ENCODE measurements around the gene NCKAP1.

Gene NCKAP1

DNA sequence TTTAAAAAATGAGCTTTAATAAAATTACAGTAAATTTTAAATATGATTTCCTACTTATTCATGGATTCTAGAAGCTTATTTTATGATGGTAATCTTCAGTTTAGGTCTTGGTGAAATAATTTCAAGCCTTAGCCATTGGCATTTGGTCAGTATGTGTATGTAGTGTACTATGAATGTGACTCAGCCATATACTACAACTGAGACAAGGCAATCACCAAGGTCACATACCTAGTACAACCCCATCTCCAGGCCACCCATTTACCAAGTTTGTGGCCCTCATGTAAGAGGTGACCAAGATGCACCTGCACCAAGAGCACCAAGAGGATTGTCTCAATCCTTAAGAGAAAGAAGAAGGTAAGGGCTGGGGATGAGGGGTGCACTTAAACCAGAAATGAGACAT is 117.0 kb downstream of the NCKAP1 start:
- H3K4me3 ChIP-seq (ENCODE audit: low read length), result no peak overlapping the region
- no peak for DNase-seq
- no peak overlapping the region for H3K4me2 ChIP-seq (ENCODE audit: low read depth, low read length)
- no peaks in the 10 kb centered on the region for H3K9me3 ChIP-seq (replicated peaks; ENCODE audit: insufficient read depth, low read length)
- H3K27me3 ChIP-seq (replicated peaks; ENCODE audit: insufficient read depth, low read length), result no peaks in the 10 kb centered on the region
- TF ChIP-seq, protein P1, sequence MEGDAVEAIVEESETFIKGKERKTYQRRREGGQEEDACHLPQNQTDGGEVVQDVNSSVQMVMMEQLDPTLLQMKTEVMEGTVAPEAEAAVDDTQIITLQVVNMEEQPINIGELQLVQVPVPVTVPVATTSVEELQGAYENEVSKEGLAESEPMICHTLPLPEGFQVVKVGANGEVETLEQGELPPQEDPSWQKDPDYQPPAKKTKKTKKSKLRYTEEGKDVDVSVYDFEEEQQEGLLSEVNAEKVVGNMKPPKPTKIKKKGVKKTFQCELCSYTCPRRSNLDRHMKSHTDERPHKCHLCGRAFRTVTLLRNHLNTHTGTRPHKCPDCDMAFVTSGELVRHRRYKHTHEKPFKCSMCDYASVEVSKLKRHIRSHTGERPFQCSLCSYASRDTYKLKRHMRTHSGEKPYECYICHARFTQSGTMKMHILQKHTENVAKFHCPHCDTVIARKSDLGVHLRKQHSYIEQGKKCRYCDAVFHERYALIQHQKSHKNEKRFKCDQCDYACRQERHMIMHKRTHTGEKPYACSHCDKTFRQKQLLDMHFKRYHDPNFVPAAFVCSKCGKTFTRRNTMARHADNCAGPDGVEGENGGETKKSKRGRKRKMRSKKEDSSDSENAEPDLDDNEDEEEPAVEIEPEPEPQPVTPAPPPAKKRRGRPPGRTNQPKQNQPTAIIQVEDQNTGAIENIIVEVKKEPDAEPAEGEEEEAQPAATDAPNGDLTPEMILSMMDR (IDR thresholded peaks at IDR 0.05; ENCODE audit: low read length), result no peak
- no peak for TF ChIP-seq EZH2 (optimal IDR thresholded peaks at IDR 0.05; ENCODE audit: low read depth, low read length)
- TF ChIP-seq EZH2phosphoT487 (IDR thresholded peaks at IDR 0.05; ENCODE audit: low read length), result no peak
- H3K4me1 ChIP-seq (ENCODE audit: low read length), result no peaks in the 10 kb centered on the region
- no peak overlapping the region for H3K9ac ChIP-seq (ENCODE audit: low read length)
- no peaks in the 10 kb centered on the region for H3K36me3 ChIP-seq (replicated peaks; ENCODE audit: insufficient read depth, low read length)
- H2AFZ ChIP-seq (ENCODE audit: low read length), result no peak overlapping the region
- H3F3A ChIP-seq (ENCODE audit: insufficient read depth, low read length), result no peaks in the 10 kb centered on the region
- H3K9me2 ChIP-seq (replicated peaks; ENCODE audit: insufficient read depth, low read length), result no peaks in the 10 kb centered on the region
- no peaks in the 10 kb centered on the region for H3K79me2 ChIP-seq (ENCODE audit: low read length)
- H4K20me1 ChIP-seq (ENCODE audit: insufficient read depth, low read length), result no peaks in the 10 kb centered on the region
- no peak overlapping the region for H3K27ac ChIP-seq (ENCODE audit: low read length)

DNA sequence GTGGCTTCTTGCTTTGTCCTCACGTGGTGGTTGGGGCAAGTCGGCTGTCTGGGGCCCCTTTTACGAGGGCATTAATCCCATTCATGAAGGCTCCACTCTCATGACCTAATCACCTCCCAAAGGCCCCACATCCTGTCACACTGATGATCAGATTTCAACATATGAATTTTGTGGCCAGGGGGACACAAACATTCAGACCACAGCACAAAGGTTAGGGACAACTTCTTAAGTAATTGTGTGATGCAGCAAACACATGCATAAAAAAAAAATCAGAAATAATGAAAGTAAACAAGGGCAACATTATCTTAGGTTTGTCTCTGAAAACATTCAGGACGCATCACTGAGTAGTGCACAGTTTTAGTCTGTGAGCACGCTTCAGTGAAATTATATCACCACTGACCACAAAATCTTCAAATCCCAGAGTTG is 117.6 kb downstream of the NCKAP1 start:
- Histone ChIP-seq H3K27me3 (replicated peaks; ENCODE audit: insufficient read depth, low read length) (no peaks in the 10 kb centered on the region), H3K4me1 (ENCODE audit: low read length) (no peaks in the 10 kb centered on the region), H4K20me1 (ENCODE audit: insufficient read depth, low read length) (no peaks in the 10 kb centered on the region), H3K36me3 (replicated peaks; ENCODE audit: insufficient read depth, low read length) (no peaks in the 10 kb centered on the region), H3K4me2 (ENCODE audit: low read depth, low read length) (no peak overlapping the region), H3K27ac (ENCODE audit: low read length) (no peak overlapping the region), H2AFZ (ENCODE audit: low read length) (no peak overlapping the region), H3K9me2 (replicated peaks; ENCODE audit: insufficient read depth, low read length) (no peaks in the 10 kb centered on the region), H3K4me3 (ENCODE audit: low read length) (no peak overlapping the region), H3F3A (ENCODE audit: insufficient read depth, low read length) (no peaks in the 10 kb centered on the region), H3K9ac (ENCODE audit: low read length) (no peak overlapping the region), H3K79me2 (ENCODE audit: low read length) (no peaks in the 10 kb centered on the region), H3K9me3 (replicated peaks; ENCODE audit: insufficient read depth, low read length) (no peaks in the 10 kb centered on the region)
- no peak for DNase-seq
- TF ChIP-seq EZH2 (optimal IDR thresholded peaks at IDR 0.05; ENCODE audit: low read depth, low read length) (no peak), EZH2phosphoT487 (IDR thresholded peaks at IDR 0.05; ENCODE audit: low read length) (no peak)
- TF ChIP-seq, protein P1 (IDR thresholded peaks at IDR 0.05; ENCODE audit: low read length), result no peak

DNA sequence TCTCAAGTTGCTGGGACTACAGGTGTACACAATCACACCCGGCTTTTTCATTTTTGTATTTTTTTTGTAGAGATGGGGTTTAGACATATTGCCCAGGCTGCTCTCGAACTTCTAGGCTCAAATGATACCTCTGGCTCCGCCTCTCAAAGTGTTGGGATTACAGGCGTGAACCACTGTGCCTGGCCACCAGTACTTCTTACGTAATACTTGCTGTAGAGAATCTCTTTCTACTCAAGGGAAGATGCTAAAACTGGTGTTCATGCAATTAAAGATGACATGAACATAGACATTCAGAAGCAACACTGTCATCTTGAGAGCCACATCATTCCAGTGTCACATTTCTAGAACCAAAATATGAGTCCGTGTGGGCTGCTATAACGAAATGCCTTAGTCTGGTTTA is 118.2 kb downstream of the NCKAP1 start:
- Histone ChIP-seq H3K27ac (ENCODE audit: low read length) (no peak overlapping the region), H3K9ac (ENCODE audit: low read length) (no peak overlapping the region), H3K4me2 (ENCODE audit: low read depth, low read length) (no peak overlapping the region), H3K27me3 (replicated peaks; ENCODE audit: insufficient read depth, low read length) (no peaks in the 10 kb centered on the region), H3K36me3 (replicated peaks; ENCODE audit: insufficient read depth, low read length) (no peaks in the 10 kb centered on the region), H2AFZ (ENCODE audit: low read length) (no peak overlapping the region), H3K79me2 (ENCODE audit: low read length) (no peaks in the 10 kb centered on the region), H3F3A (ENCODE audit: insufficient read depth, low read length) (no peaks in the 10 kb centered on the region), H3K9me2 (replicated peaks; ENCODE audit: insufficient read depth, low read length) (no peaks in the 10 kb centered on the region), H3K4me3 (ENCODE audit: low read length) (no peak overlapping the region), H3K4me1 (ENCODE audit: low read length) (peaks cover under 1% of the 10 kb centered on the region; the same call in 1 of the 2 replicates), H3K9me3 (replicated peaks; ENCODE audit: insufficient read depth, low read length) (no peaks in the 10 kb centered on the region), H4K20me1 (ENCODE audit: insufficient read depth, low read length) (no peaks in the 10 kb centered on the region)
- no peak for TF ChIP-seq EZH2 (optimal IDR thresholded peaks at IDR 0.05; ENCODE audit: low read depth, low read length)
- no peak for TF ChIP-seq EZH2phosphoT487 (IDR thresholded peaks at IDR 0.05; ENCODE audit: low read length)
- TF ChIP-seq, protein P1 (IDR thresholded peaks at IDR 0.05; ENCODE audit: low read length), result no peak
- DNase-seq, result no peak

All from MM.1S (cell line).